Coronary artery (tissue), 2 donors: Measurements from ENCODE around the gene EIF2B2.
A peak's percentile ranks its signal among the peaks of the same experiment; 100 is the strongest.
"Not testable (repeated sequence)": the region's sequence is repeated elsewhere in the genome, so short reads cannot be mapped to it uniquely, and the experiment has no call there.

Experiments used
- DNase-seq: peaks from one replicate; pipeline ENCODE4 v3.0.0-alpha.2; 2017; ENCODE audit warnings: low spot score
- H3K27ac ChIP-seq, 2 donors: fragments of 200-600 bp; sonication (generic); one replicate each; pipeline ENCODE4 v1.5.1; 2016 to 2019
- H3K4me3 ChIP-seq: fragments of 200-600 bp; sonication (generic); 2 replicates; pipeline ENCODE4 v1.5.1; 2016; ENCODE audit warnings: mild to moderate bottlenecking, moderate library complexity
- CTCF ChIP-seq: fragments of 200-600 bp; sonication (generic); IDR thresholded peaks from one replicate; pipeline ENCODE4 v1.5.1; 2019; ENCODE audit warnings: antibody characterized with exemption

The EIF2B2 gene

GRCh38 chr14:74988993-74989392, 13.7 kb upstream of the EIF2B2 start:
- no peak overlapping the region for H3K27ac ChIP-seq
- no peak for DNase-seq

GRCh38 chr14:74994182-74994581, 8.5 kb upstream of the EIF2B2 start:
- not testable (repeated sequence) for H3K4me3 ChIP-seq, DNase-seq

More at GRCh38 chr14:74988993-74989392, 13.7 kb upstream of the EIF2B2 start:
- no peak overlapping the region for H3K4me3 ChIP-seq
- no peak for TF ChIP-seq CTCF

GRCh38 chr14:74995781-74996180, 6.9 kb upstream of the EIF2B2 start:
- DNase-seq, H3K27ac ChIP-seq, H3K4me3 ChIP-seq: not testable (repeated sequence)

More at GRCh38 chr14:74994182-74994581, 8.5 kb upstream of the EIF2B2 start:
- H3K27ac ChIP-seq: not testable (repeated sequence)

GRCh38 chr14:75001261-75001660, 1.5 kb upstream of the EIF2B2 start:
- Histone ChIP-seq H3K4me3 (no peak overlapping the region), H3K27ac (no peak overlapping the region)
- no peak for DNase-seq
- no peak for TF ChIP-seq CTCF

GRCh38 chr14:75001899-75002298, 822 bp upstream of the EIF2B2 start:
- TF ChIP-seq CTCF: no peak
- DNase-seq: no peak
- H3K27ac ChIP-seq: peak overlapping the region; percentile 66 to 88

GRCh38 chr14:75003250-75004027, 718 bp downstream of the EIF2B2 start:
- Histone ChIP-seq H3K4me3 (peak overlapping the region; percentile 85), H3K27ac (peak overlapping the region; percentile 66 to 88)
- no peak for TF ChIP-seq CTCF
- no peak for DNase-seq

More at GRCh38 chr14:75001899-75002298, 822 bp upstream of the EIF2B2 start:
- H3K4me3 ChIP-seq: peak overlapping the region; percentile 85

- no peak for DNase-seq
- TF ChIP-seq CTCF: no peak
- H3K27ac ChIP-seq: no peak overlapping the region
- no peak overlapping the region for H3K4me3 ChIP-seq
Observed at GRCh38 chr14:75005357-75005756, 2.6 kb downstream of the EIF2B2 start.

- Histone ChIP-seq H3K27ac (no peak overlapping the region), H3K4me3 (no peak overlapping the region)
- no peak for TF ChIP-seq CTCF
- DNase-seq: no peak
Observed at GRCh38 chr14:75009176-75009575, 6.5 kb downstream of the EIF2B2 start.
